ENCODE data around the gene ZNF653. TPM values are rescaled to one million over a fixed set of nuclear protein-coding genes. Genes with fewer than 3 reads are reported as not detected.
A peak's percentile ranks its signal among the peaks of the same experiment; 100 is the strongest.

Gene ZNF653
- total and polyA plus RNA-seq, 9 of the 15 experiments (the other 6 are each of a cell fraction or from before 2014, with no cell fraction given), result 1.6 to 8.0 (median 4.2) TPM; not detected in 2

DNA sequence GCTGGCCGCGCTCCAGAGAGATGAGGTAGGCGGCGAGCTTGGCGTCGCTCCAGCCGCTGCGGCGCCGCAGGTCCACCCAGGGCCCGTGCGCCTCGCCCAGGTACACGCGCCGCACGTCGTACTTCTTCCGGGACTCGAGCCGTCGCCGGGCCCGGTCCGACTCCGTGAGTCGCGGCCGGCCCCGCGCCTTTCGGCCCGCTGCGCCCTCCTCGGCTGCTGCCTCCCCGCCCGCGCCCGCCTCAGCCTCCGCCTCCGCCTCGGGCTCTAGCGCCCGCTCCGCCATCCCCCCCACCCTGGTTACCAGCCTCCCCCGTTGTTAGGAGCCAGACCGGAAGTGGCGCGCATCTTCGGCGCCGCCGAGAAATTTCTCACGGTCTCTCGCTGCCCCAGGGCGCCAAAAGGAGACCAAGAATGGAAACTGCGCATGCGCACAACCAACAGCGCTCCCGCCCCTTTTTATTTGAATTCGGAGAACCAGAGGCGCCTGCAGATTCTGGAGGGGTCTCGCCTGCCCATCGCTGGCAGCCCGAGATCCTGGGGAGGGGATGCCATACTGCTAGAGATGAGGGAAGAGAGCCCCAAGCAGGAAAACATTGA is at the start of gene ZNF653 (continued):
- TF ChIP-seq MGA (IDR thresholded peaks at IDR 0.05) (no peak), RB1 (IDR thresholded peaks at IDR 0.05; ENCODE audit: low read depth) (peak; percentile 56), ZNF583 (CRISPR knock-in tag; IDR thresholded peaks at IDR 0.05) (no peak), ZC3H11A (IDR thresholded peaks at IDR 0.05; ENCODE audit: low read depth, low read length) (no peak), RBM15 (IDR thresholded peaks at IDR 0.05; ENCODE audit: insufficient read depth, low read length) (no peak), ZFX (CRISPR knock-in tag; IDR thresholded peaks at IDR 0.05) (peak; percentile 69; the same call in 1 of the 2 replicates), PCBP1 (IDR thresholded peaks at IDR 0.05; ENCODE audit: low read depth, low read length, poor library complexity, severe bottlenecking) (no peak), POLR2H (tag; IDR thresholded peaks at IDR 0.05; ENCODE audit: low read depth) (peak; percentile 56; the same call in 1 of the 2 replicates), ZKSCAN1 (IDR thresholded peaks at IDR 0.05; ENCODE audit: low read depth, low read length) (no peak), ZNF668 (CRISPR knock-in tag; IDR thresholded peaks at IDR 0.05) (no peak), CC2D1A (IDR thresholded peaks at IDR 0.05) (no peak), RBFOX2 (IDR thresholded peaks at IDR 0.05; ENCODE audit: low read depth, low read length) (peak; percentile 67), FUS (optimal IDR thresholded peaks at IDR 0.05; ENCODE audit: low read depth, low read length) (peak; percentile 60), ZEB2 (IDR thresholded peaks at IDR 0.05) (no peak), SMAD1 (IDR thresholded peaks at IDR 0.05; ENCODE audit: low read depth, low read length, partially characterized antibody) (no peak)
- TF ChIP-seq, protein P1, sequence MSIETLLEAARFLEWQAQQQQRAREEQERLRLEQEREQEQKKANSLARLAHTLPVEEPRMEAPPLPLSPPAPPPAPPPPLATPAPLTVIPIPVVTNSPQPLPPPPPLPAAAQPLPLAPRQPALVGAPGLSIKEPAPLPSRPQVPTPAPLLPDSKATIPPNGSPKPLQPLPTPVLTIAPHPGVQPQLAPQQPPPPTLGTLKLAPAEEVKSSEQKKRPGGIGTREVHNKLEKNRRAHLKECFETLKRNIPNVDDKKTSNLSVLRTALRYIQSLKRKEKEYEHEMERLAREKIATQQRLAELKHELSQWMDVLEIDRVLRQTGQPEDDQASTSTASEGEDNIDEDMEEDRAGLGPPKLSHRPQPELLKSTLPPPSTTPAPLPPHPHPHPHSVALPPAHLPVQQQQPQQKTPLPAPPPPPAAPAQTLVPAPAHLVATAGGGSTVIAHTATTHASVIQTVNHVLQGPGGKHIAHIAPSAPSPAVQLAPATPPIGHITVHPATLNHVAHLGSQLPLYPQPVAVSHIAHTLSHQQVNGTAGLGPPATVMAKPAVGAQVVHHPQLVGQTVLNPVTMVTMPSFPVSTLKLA (conservative IDR thresholded peaks at IDR 0.05), result peak in 1 of 2 experiments; percentile 73; a peak in 2 of 4 replicates

Data from K562 (cell line).